ENCODE results near the gene MAPRE3.
"Not testable (repeated sequence)": the region's sequence is repeated elsewhere in the genome, so short reads cannot be mapped to it uniquely, and the experiment has no call there.

MAPRE3 gene

DNA sequence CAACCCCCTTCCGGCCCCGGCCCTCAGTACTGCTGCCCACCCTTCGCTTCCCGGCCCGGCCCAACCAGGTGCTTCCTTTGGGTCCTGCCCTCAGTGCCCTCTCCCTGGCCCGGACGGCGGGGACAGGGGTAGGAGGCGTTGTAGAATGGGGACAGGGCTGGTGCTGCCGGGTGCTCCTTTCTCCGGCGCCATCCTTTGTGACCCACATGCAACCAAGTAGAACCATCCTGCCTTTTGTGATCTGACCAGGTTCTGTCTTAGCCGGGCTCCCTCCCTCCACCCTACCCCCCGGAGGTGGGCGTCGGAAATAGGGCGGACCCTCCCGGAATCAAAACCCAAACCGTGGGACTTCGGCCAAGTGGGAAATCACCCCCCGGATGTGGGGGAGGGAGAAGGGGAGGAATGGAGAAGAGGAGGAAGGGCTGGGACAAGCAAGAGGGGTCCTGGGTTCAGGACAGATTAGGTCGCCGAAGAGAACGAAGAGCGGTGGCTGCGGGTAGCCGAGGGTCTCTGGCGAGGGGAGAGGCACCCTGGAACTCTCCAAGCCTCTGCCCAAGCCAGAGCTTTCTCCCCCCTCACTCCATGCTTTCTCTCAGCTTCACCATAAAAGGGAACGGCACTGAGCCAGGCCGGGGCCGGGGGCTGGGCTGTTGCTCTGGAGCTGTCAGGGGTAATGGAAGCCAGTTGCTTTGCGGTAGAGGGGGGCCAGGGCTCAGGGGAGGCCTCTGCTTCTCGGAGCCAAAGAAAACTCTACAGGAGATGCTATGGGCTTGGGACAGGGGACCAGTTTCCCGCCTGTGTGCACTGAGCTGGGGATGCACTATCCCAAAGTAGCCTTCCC is 101.8 kb downstream of the MAPRE3 start:
- DNase-seq: no peak

DNA sequence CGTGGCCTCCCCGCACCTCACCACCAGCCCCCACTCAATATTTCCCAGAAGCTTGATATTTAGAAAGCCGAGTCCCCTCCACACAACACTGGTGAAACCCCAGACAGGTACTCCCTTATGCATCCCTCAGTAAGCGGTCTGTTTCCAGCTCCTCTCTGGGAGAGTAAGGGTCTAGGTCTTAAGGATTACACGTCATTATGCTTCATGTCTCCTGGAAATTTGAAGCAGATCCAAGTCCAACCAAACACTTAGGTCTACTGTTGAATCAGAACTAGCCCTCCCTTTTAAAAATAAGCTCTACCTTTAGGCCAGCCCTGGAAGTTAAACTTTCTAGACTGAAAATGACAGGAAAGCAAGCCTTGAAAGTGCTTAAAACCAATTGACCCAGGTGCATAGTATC is 102.5 kb downstream of the MAPRE3 start:
- no peak for DNase-seq

- no peak for DNase-seq
Observed at GRCh38 chr2:27073782-27074181, 103.3 kb downstream of the MAPRE3 start.

- no peak for DNase-seq
Observed at GRCh38 chr2:27074738-27075565, 104.5 kb downstream of the MAPRE3 start.

DNA sequence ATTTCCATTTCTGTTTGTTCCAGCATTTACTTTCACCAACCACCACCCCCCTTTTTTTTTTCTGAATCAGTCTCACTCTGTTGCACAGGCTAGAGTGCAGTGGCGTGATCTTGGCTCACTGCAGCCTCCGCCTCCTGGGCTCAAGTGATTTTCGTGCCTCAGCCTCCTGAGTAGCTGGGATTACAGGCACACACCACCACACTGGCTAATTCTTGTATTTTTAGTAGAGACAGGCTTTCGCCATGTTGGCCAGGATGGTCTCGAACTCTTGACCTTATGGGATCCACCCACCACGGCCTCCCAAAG is 105.1 kb downstream of the MAPRE3 start:
- DNase-seq: not testable (repeated sequence)

DNA sequence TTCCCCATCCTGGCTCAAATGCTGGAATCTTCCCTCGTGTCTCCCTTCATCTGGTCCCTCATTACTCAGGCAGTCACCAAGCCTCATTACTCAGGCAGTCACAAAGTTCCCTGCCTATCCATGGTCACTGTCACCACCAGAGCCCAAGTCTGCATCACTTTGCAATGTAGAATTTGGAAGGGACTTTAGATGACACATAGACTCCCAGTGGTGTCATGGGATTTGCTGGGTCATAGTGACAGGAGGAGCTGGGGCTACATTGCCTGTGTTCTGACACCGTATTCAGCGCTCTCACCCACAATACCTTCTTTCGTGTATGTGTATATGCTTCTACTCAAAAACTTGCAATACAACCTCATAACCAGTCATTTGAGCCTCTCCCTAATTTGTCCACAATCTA is 105.9 kb downstream of the MAPRE3 start:
- no peak for DNase-seq

Data from NCI-H1930 (cell line).